CD4-positive, alpha-beta T cell treated with Interleukin-15 for 4 hours (primary cell): ENCODE results near the gene ANKRD39.

Experiments used
- DNase-seq: peaks from one replicate; pipeline ENCODE4 v3.0.0-alpha.2; 2020; ENCODE audit warnings: low spot score

The ANKRD39 gene

GRCh38 chr2:96887493-96888012 lies 29.7 kb upstream of the ANKRD39 start:
- no peak for DNase-seq

GRCh38 chr2:96885432-96886347 lies 27.9 kb upstream of the ANKRD39 start:
- no peak for DNase-seq

- no peak for DNase-seq
These were observed 26.7 kb upstream of the ANKRD39 start for GRCh38 chr2:96884299-96885094.

GRCh38 chr2:96883306-96883705 lies 25.5 kb upstream of the ANKRD39 start:
- DNase-seq, result no peak

GRCh38 chr2:96882906-96883305 lies 25.1 kb upstream of the ANKRD39 start:
- no peak for DNase-seq

- DNase-seq, result no peak
These were observed 24.4 kb upstream of the ANKRD39 start for GRCh38 chr2:96882230-96882629.

GRCh38 chr2:96881349-96882195 lies 23.8 kb upstream of the ANKRD39 start:
- no peak for DNase-seq

- no peak for DNase-seq
These were observed 23.1 kb upstream of the ANKRD39 start for GRCh38 chr2:96880891-96881273.

GRCh38 chr2:96879545-96880040 lies 21.8 kb upstream of the ANKRD39 start:
- DNase-seq, result no peak

- DNase-seq, result no peak
These were observed 21.2 kb upstream of the ANKRD39 start for GRCh38 chr2:96878796-96879544.

- no peak for DNase-seq
These were observed 20.4 kb upstream of the ANKRD39 start for GRCh38 chr2:96878171-96878570.

- no peak for DNase-seq
These were observed 19.8 kb upstream of the ANKRD39 start for GRCh38 chr2:96877631-96878092.

- DNase-seq, result no peak
These were observed 19.2 kb upstream of the ANKRD39 start for GRCh38 chr2:96877042-96877451.

- DNase-seq, result no peak
These were observed 18.6 kb upstream of the ANKRD39 start for GRCh38 chr2:96876269-96877041.

- DNase-seq, result no peak
These were observed 17.9 kb upstream of the ANKRD39 start for GRCh38 chr2:96875498-96876268.

GRCh38 chr2:96874198-96874831 lies 16.5 kb upstream of the ANKRD39 start:
- DNase-seq, result no peak

GRCh38 chr2:96873651-96874096 lies 15.9 kb upstream of the ANKRD39 start:
- DNase-seq, result no peak

GRCh38 chr2:96872591-96873349 lies 15.0 kb upstream of the ANKRD39 start:
- no peak for DNase-seq
